ENCODE data around the gene TRPM4. TPM values are rescaled to one million over a fixed set of nuclear protein-coding genes. Genes with fewer than 3 reads are reported as not detected.

Gene TRPM4
- total RNA-seq, 1 donor from 2014 or later = 31.5 TPM

- peak overlapping the region; percentile 95 for H3K27ac ChIP-seq (replicated peaks)
- TF ChIP-seq CTCF (IDR thresholded peaks at IDR 0.05; ENCODE audit: borderline replicate concordance) = no peak
- no peaks in the 10 kb centered on the region for H3K36me3 ChIP-seq
- peaks cover 73% of the 10 kb centered on the region for H3K4me1 ChIP-seq
- H3K9me3 ChIP-seq (replicated peaks) = no peaks in the 10 kb centered on the region
- H3K4me3 ChIP-seq = peak overlapping the region; percentile 80
- no peak for DNase-seq
- intact Hi-C loops (cut with micrococcal nuclease) = no loop called here
- no peaks in the 10 kb centered on the region for H3K27me3 ChIP-seq (ENCODE audit: low read depth)
Measured at GRCh38 chr19:49148044-49148682, 9.4 kb upstream of the TRPM4 start.

GRCh38 chr19:49148784-49149651 lies 8.6 kb upstream of the TRPM4 start:
- Histone ChIP-seq H3K36me3 (no peaks in the 10 kb centered on the region), H3K27ac (replicated peaks) (peak overlapping the region; percentile 95), H3K27me3 (ENCODE audit: low read depth) (no peaks in the 10 kb centered on the region), H3K4me1 (peaks cover 78% of the 10 kb centered on the region), H3K4me3 (peak overlapping the region; percentile 80), H3K9me3 (replicated peaks) (no peaks in the 10 kb centered on the region)
- peak; percentile 97 for DNase-seq
- TF ChIP-seq CTCF (IDR thresholded peaks at IDR 0.05; ENCODE audit: borderline replicate concordance) = no peak
- intact Hi-C loops (cut with micrococcal nuclease) = no loop called here

GRCh38 chr19:49149652-49150105 lies 7.9 kb upstream of the TRPM4 start:
- Histone ChIP-seq H3K4me3 (peak overlapping the region; percentile 80), H3K27me3 (ENCODE audit: low read depth) (no peaks in the 10 kb centered on the region), H3K9me3 (replicated peaks) (no peaks in the 10 kb centered on the region), H3K36me3 (no peaks in the 10 kb centered on the region), H3K4me1 (peaks cover 80% of the 10 kb centered on the region), H3K27ac (replicated peaks) (peak overlapping the region; percentile 95)
- intact Hi-C loops (cut with micrococcal nuclease) = no loop called here
- TF ChIP-seq CTCF (IDR thresholded peaks at IDR 0.05; ENCODE audit: borderline replicate concordance) = no peak
- DNase-seq = peak; percentile 61

- Histone ChIP-seq H3K27me3 (ENCODE audit: low read depth) (no peaks in the 10 kb centered on the region), H3K4me3 (peak overlapping the region; percentile 80), H3K36me3 (no peaks in the 10 kb centered on the region), H3K4me1 (peaks cover 77% of the 10 kb centered on the region), H3K9me3 (replicated peaks) (no peaks in the 10 kb centered on the region), H3K27ac (replicated peaks) (peak overlapping the region; percentile 95)
- DNase-seq = peak; percentile 85
- no peak for TF ChIP-seq CTCF (IDR thresholded peaks at IDR 0.05; ENCODE audit: borderline replicate concordance)
- intact Hi-C loops (cut with micrococcal nuclease) = no loop called here
Measured at GRCh38 chr19:49150106-49150943, 7.3 kb upstream of the TRPM4 start.

GRCh38 chr19:49150944-49151243 lies 6.7 kb upstream of the TRPM4 start:
- DNase-seq = no peak
- TF ChIP-seq CTCF (IDR thresholded peaks at IDR 0.05; ENCODE audit: borderline replicate concordance) = no peak
- H3K4me1 ChIP-seq = peaks cover 71% of the 10 kb centered on the region
- H3K36me3 ChIP-seq = no peaks in the 10 kb centered on the region
- H3K9me3 ChIP-seq (replicated peaks) = no peaks in the 10 kb centered on the region
- intact Hi-C loops (cut with micrococcal nuclease) = no loop called here
- H3K27me3 ChIP-seq (ENCODE audit: low read depth) = no peaks in the 10 kb centered on the region
- H3K4me3 ChIP-seq = peak overlapping the region; percentile 80
- H3K27ac ChIP-seq (replicated peaks) = peak overlapping the region; percentile 95

All from left ventricle myocardium inferior (tissue), 1 donor.